Stimulated activated CD8-positive, alpha-beta memory T cell treated with anti-CD3 and anti-CD28 coated beads, Interleukin-15, amount 100 ng/mL, for 48 hours (primary cell): Measurements from ENCODE around the gene SPC24.
"Not testable (repeated sequence)": the region's sequence is repeated elsewhere in the genome, so short reads cannot be mapped to it uniquely, and the experiment has no call there.

Experiments
- DNase-seq, 2 donors: peaks; one replicate each; pipeline ENCODE4 v3.0.0-alpha.2; 2020; ENCODE audit warnings: low read depth in 2 of 2

SPC24 gene

GRCh38 chr19:11191934-11192333, 36.4 kb upstream of the SPC24 start:
- DNase-seq: no peak

GRCh38 chr19:11191273-11191755, 35.7 kb upstream of the SPC24 start:
- no peak for DNase-seq

- no peak for DNase-seq
These were observed 34.9 kb upstream of the SPC24 start for GRCh38 chr19:11190501-11190900.

- DNase-seq: no peak
These were observed 31.9 kb upstream of the SPC24 start for GRCh38 chr19:11187441-11187840.

GRCh38 chr19:11182994-11183393, 27.4 kb upstream of the SPC24 start:
- DNase-seq: no peak

GRCh38 chr19:11181488-11181887, 25.9 kb upstream of the SPC24 start:
- DNase-seq: no peak

GRCh38 chr19:11180975-11181374, 25.4 kb upstream of the SPC24 start:
- DNase-seq: not testable (repeated sequence)

GRCh38 chr19:11180346-11180745, 24.8 kb upstream of the SPC24 start:
- no peak for DNase-seq

GRCh38 chr19:11179716-11180297, 24.2 kb upstream of the SPC24 start:
- DNase-seq: no peak

- DNase-seq: not testable (repeated sequence)
These were observed 23.5 kb upstream of the SPC24 start for GRCh38 chr19:11179145-11179465.

GRCh38 chr19:11177592-11177991, 22.0 kb upstream of the SPC24 start:
- DNase-seq: no peak

- DNase-seq: no peak
These were observed 21.0 kb upstream of the SPC24 start for GRCh38 chr19:11176466-11177193.

GRCh38 chr19:11175920-11176319, 20.3 kb upstream of the SPC24 start:
- DNase-seq: no peak

GRCh38 chr19:11174336-11174735, 18.8 kb upstream of the SPC24 start:
- DNase-seq: no peak

GRCh38 chr19:11173516-11174155, 18.1 kb upstream of the SPC24 start:
- no peak for DNase-seq

- DNase-seq: no peak
These were observed 17.0 kb upstream of the SPC24 start for GRCh38 chr19:11172576-11172975.

- DNase-seq: no peak
These were observed 15.6 kb upstream of the SPC24 start for GRCh38 chr19:11171144-11171543.

- no peak for DNase-seq
These were observed 14.5 kb upstream of the SPC24 start for GRCh38 chr19:11169896-11170678.

GRCh38 chr19:11168568-11168967, 13.0 kb upstream of the SPC24 start:
- DNase-seq: no peak

- DNase-seq: no peak
These were observed 10.9 kb upstream of the SPC24 start for GRCh38 chr19:11166281-11167142.

GRCh38 chr19:11165486-11166030, 10.0 kb upstream of the SPC24 start:
- DNase-seq: no peak
